Esophagus squamous epithelium (tissue), 4 donors: ENCODE results near the gene FAM3D.

Experiments
- POLR2A ChIP-seq, 4 donors: fragments of 450-650 bp; IDR thresholded peaks; one replicate each; pipeline ENCODE4 v1.6.1; 2017; ENCODE audit warnings: antibody characterized with exemption in 4 of 4, mild to moderate bottlenecking in 4 of 4, moderate library complexity in 3 of 4
- TF ChIP-seq, protein P1 (sequence below), 6 experiments: fragments of 450-650 bp in 4 of 6; fragments of 200-600 bp in 2 of 6; sonication (generic) in 2 of 6; IDR thresholded peaks; one replicate each; pipeline ENCODE4 v1.5.1; 2016 to 2019; ENCODE audit warnings: antibody characterized with exemption in 6 of 6, mild to moderate bottlenecking in 4 of 6, moderate library complexity in 4 of 6

DNA sequence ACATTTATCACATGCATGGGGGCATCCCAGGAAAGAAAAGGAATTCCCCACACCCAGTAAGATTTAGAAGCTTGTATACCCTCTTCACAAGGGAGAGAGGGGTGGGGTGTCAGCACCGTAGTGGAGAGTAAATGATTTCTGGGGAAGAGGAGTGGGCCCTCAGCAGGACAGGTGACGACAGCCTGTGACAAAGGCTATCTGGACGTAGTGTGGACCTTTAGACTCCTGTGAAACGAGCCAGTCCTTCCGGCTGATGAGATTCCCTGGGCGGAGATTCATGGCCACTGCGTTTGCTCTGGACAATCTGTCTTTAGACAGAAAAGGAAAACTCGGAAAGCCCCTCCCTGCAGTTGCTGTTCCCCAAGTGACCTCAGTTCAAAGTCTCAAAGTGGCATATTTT, 1.7 kb upstream of the FAM3D start:
- TF ChIP-seq, protein P1, sequence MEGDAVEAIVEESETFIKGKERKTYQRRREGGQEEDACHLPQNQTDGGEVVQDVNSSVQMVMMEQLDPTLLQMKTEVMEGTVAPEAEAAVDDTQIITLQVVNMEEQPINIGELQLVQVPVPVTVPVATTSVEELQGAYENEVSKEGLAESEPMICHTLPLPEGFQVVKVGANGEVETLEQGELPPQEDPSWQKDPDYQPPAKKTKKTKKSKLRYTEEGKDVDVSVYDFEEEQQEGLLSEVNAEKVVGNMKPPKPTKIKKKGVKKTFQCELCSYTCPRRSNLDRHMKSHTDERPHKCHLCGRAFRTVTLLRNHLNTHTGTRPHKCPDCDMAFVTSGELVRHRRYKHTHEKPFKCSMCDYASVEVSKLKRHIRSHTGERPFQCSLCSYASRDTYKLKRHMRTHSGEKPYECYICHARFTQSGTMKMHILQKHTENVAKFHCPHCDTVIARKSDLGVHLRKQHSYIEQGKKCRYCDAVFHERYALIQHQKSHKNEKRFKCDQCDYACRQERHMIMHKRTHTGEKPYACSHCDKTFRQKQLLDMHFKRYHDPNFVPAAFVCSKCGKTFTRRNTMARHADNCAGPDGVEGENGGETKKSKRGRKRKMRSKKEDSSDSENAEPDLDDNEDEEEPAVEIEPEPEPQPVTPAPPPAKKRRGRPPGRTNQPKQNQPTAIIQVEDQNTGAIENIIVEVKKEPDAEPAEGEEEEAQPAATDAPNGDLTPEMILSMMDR (IDR thresholded peaks at IDR 0.05) = no peak
- no peak for TF ChIP-seq POLR2A (IDR thresholded peaks at IDR 0.05)
